ENCODE data around the gene PDCD6IP.

- TF ChIP-seq EZH2 (IDR thresholded peaks at IDR 0.05) (no peak), FOXP2 (optimal IDR thresholded peaks at IDR 0.05; ENCODE audit: control extremely low read depth, extremely low read length, insufficient read depth) (no peak), POLR2AphosphoS5 (IDR thresholded peaks at IDR 0.05; ENCODE audit: borderline replicate concordance, low read depth, low read length) (no peak)
Measured at GRCh38 chr3:33768578-33769330, 29.7 kb upstream of the PDCD6IP start.
